Measurements from ENCODE around the gene ZNF205.
"Not testable (repeated sequence)": the region's sequence is repeated elsewhere in the genome, so short reads cannot be mapped to it uniquely, and the experiment has no call there.

DNA sequence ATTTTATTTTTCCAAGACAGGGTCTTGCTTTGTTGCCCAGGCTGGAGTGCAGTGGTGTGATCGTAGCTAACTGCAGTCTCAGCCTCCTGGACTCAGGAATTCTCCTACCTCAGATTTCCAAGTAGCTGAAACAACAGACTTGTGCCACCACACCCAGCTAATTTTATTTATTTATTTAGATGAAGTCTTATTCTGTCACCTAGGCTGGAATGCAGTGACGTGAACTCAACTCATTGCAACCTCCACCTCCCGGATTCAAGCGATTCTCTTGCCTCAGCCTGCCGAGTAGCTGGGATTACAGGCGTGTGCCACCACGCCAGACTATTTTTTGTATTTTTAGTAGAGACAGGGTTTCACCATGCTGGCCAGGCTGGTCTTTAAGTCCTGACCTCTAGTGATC, 56.3 kb downstream of the ZNF205 start:
- TF ChIP-seq, protein P1, sequence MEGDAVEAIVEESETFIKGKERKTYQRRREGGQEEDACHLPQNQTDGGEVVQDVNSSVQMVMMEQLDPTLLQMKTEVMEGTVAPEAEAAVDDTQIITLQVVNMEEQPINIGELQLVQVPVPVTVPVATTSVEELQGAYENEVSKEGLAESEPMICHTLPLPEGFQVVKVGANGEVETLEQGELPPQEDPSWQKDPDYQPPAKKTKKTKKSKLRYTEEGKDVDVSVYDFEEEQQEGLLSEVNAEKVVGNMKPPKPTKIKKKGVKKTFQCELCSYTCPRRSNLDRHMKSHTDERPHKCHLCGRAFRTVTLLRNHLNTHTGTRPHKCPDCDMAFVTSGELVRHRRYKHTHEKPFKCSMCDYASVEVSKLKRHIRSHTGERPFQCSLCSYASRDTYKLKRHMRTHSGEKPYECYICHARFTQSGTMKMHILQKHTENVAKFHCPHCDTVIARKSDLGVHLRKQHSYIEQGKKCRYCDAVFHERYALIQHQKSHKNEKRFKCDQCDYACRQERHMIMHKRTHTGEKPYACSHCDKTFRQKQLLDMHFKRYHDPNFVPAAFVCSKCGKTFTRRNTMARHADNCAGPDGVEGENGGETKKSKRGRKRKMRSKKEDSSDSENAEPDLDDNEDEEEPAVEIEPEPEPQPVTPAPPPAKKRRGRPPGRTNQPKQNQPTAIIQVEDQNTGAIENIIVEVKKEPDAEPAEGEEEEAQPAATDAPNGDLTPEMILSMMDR (IDR thresholded peaks at IDR 0.05): not testable (repeated sequence)
- not testable (repeated sequence) for TF ChIP-seq EZH2, EZH2phosphoT487 (IDR thresholded peaks at IDR 0.05)
